Measurements from ENCODE around the gene SHANK1.

The SHANK1 gene

GRCh38 chr19:50728084-50728737, 8.6 kb upstream of the SHANK1 start:
- DNase-seq, result no peak

- no peak for DNase-seq
Observed at GRCh38 chr19:50725911-50726230, 6.3 kb upstream of the SHANK1 start.

- no peak for DNase-seq
Observed at GRCh38 chr19:50725218-50725910, 5.8 kb upstream of the SHANK1 start.

- DNase-seq, result peak; percentile 96
Observed at GRCh38 chr19:50724522-50725217, 5.1 kb upstream of the SHANK1 start.

- DNase-seq, result no peak
Observed at GRCh38 chr19:50723735-50724521, 4.3 kb upstream of the SHANK1 start.

GRCh38 chr19:50723069-50723468, 3.5 kb upstream of the SHANK1 start, which contains the start of gene CLEC11A:
Gene CLEC11A (plus strand): TSS chr19:50723364. CDS start chr19:50723526, 162 bp downstream.
- no peak for DNase-seq

GRCh38 chr19:50722201-50723013, 2.8 kb upstream of the SHANK1 start:
- no peak for DNase-seq

- no peak for DNase-seq
Observed at GRCh38 chr19:50721441-50722137, 2.0 kb upstream of the SHANK1 start.

- DNase-seq, result no peak
Observed at GRCh38 chr19:50720921-50721381, 1.3 kb upstream of the SHANK1 start.

- DNase-seq, result no peak
Observed at GRCh38 chr19:50720181-50720920, 749 bp upstream of the SHANK1 start.

GRCh38 chr19:50719119-50719435, 525 bp downstream of the SHANK1 start:
- DNase-seq, result no peak

GRCh38 chr19:50718255-50719118, 1.1 kb downstream of the SHANK1 start:
- no peak for DNase-seq

- DNase-seq, result no peak
Observed at GRCh38 chr19:50717891-50718254, 1.7 kb downstream of the SHANK1 start.

- DNase-seq, result no peak
Observed at GRCh38 chr19:50717026-50717723, 2.4 kb downstream of the SHANK1 start.

GRCh38 chr19:50716178-50717025, 3.2 kb downstream of the SHANK1 start:
- no peak for DNase-seq

GRCh38 chr19:50713556-50714236, 5.9 kb downstream of the SHANK1 start:
- DNase-seq, result no peak

- DNase-seq, result no peak
Observed at GRCh38 chr19:50712833-50713232, 6.8 kb downstream of the SHANK1 start.

- no peak for DNase-seq
Observed at GRCh38 chr19:50711805-50712204, 7.8 kb downstream of the SHANK1 start.

Measured in kidney glomerular epithelial cell (primary cell).